HEK293 (cell line): ENCODE data around the gene PTPRR.

Source experiments
- CTCF ChIP-seq: fragments of 450-650 bp; formaldehyde crosslinking; IDR thresholded peaks from 2 replicates; pipeline ENCODE4 v1.5.1; 2016; ENCODE audit warnings: missing biosample characterization, missing genetic modification characterization
- ZNF16 ChIP-seq: fragments of 450-650 bp; formaldehyde crosslinking; IDR thresholded peaks from 2 replicates; pipeline ENCODE4 v1.5.1; 2016; ENCODE audit warnings: low read depth, missing biosample characterization, missing genetic modification characterization
- ZNF423 ChIP-seq: fragments of 450-650 bp; formaldehyde crosslinking; IDR thresholded peaks from 2 replicates; pipeline ENCODE4 v1.5.1; 2016; ENCODE audit warnings: missing biosample characterization, missing genetic modification characterization
- ZNF664 ChIP-seq: fragments of 450-650 bp; formaldehyde crosslinking; IDR thresholded peaks from 2 replicates; pipeline ENCODE4 v1.5.1; 2016; ENCODE audit warnings: missing biosample characterization, missing genetic modification characterization

GRCh38 chr12:70692681-70693288 is 227.8 kb downstream of the PTPRR start:
- TF ChIP-seq CTCF: no peak
- no peak for TF ChIP-seq ZNF423 (tag by site-specific recombination)
- TF ChIP-seq ZNF664 (tag by site-specific recombination): no peak
- TF ChIP-seq ZNF16 (tag by site-specific recombination): no peak
